Vagina (tissue), 2 donors: ENCODE measurements around the gene LTA4H.

Experiments
- CTCF ChIP-seq, 3 experiments: fragments of 450-650 bp in 2 of 3; fragments of 200-600 bp in 1 of 3; sonication (generic) in 1 of 3; IDR thresholded peaks; one replicate each; pipeline ENCODE4 v1.5.1; 2017 to 2019; ENCODE audit warnings: antibody characterized with exemption in 3 of 3, mild to moderate bottlenecking in 2 of 3, moderate library complexity in 2 of 3
- POLR2A ChIP-seq, 2 donors: fragments of 450-650 bp; IDR thresholded peaks; one replicate each; pipeline ENCODE4 v1.6.1; 2017; ENCODE audit warnings: antibody characterized with exemption in 2 of 2, mild to moderate bottlenecking in 2 of 2, moderate library complexity in 2 of 2

GRCh38 chr12:95989504-95990123 lies 45.8 kb downstream of the LTA4H start:
- no peak for TF ChIP-seq CTCF (IDR thresholded peaks at IDR 0.05)
- no peak for TF ChIP-seq POLR2A (IDR thresholded peaks at IDR 0.05)
